ENCODE data around the gene NFATC4. TPM values are rescaled to one million over a fixed set of nuclear protein-coding genes. Genes with fewer than 3 reads are reported as not detected.

NFATC4 gene
- total RNA-seq, 1 experiment from 2014 or later: 7.6 TPM

- POLR2A ChIA-PET: interaction anchor here (1.0 kb wide), 1 partner anchor 96 kb away, joined by 6 read pairs; no protein-coding TSS in a partner anchor
- Histone ChIP-seq H3K9me2 (ENCODE audit: insufficient read depth) (no peaks in the 10 kb centered on the region), H3K27ac (ENCODE audit: low read depth, low read length) (no peak overlapping the region), H4K20me1 (ENCODE audit: insufficient read depth) (no peaks in the 10 kb centered on the region), H3K36me3 (ENCODE audit: control insufficient read depth in 1 of 2, insufficient read depth in 2 of 2, low read length in 2 of 2) (no peaks in the 10 kb centered on the region), H3K4me2 (ENCODE audit: low read length) (no peak overlapping the region), H3K27me3 (ENCODE audit: insufficient read depth, low read length) (no peaks in the 10 kb centered on the region), H3K4me1 (ENCODE audit: control insufficient read depth in 1 of 2, insufficient read depth in 2 of 2, low read length in 2 of 2) (peaks cover 4 to 12% of the 10 kb centered on the region in 2 experiments), H3K79me2 (ENCODE audit: insufficient read depth, low read length) (no peaks in the 10 kb centered on the region), H3K9ac (ENCODE audit: low read length) (no peak overlapping the region), H3K4me3 (replicated peaks in 1 of 2; ENCODE audit: low read depth in 1 of 2, low read length in 2 of 2) (no peak overlapping the region), H2AFZ (ENCODE audit: low read depth, low read length, poor library complexity, severe bottlenecking) (no peak overlapping the region), H3K9me3 (ENCODE audit: control insufficient read depth in 1 of 2, insufficient read depth in 1 of 2, low read depth in 1 of 2, low read length in 2 of 2) (no peaks in the 10 kb centered on the region)
- intact Hi-C loops (cut with micrococcal nuclease): no loop called here
- TF ChIP-seq EZH2 (IDR thresholded peaks at IDR 0.05): no peak
- no peak for TF ChIP-seq YY1 (IDR thresholded peaks at IDR 0.05; ENCODE audit: extremely low read depth, insufficient replicate concordance, low read depth, low read length)
- no peak for TF ChIP-seq JUND (IDR thresholded peaks at IDR 0.05)
- TF ChIP-seq SRF (IDR thresholded peaks at IDR 0.05; ENCODE audit: low read depth): no peak
- no peak for TF ChIP-seq ZBTB33 (IDR thresholded peaks at IDR 0.05; ENCODE audit: extremely low read depth, insufficient replicate concordance, low read length)
- TF ChIP-seq CEBPB (IDR thresholded peaks at IDR 0.05; ENCODE audit: low read depth): no peak
- no peak for TF ChIP-seq TCF7L2 (IDR thresholded peaks at IDR 0.05; ENCODE audit: borderline replicate concordance, extremely low read depth, insufficient read depth, insufficient read length)
- RAD21 ChIA-PET (ENCODE audit: low non-redundant PET in 1 of 2, low total read pairs in 2 of 2, uncharacterized antibody in 2 of 2, unreplicated experiment in 2 of 2): no interaction called here
- CTCF ChIA-PET: interaction anchor here (1.1 to 6.3 kb wide), 2 partner anchors 95 to 106 kb away, joined by 3 to 162 read pairs; partner anchors contain the start of genes CBLN3 and KHNYN
- no TSS peak for BruUV-seq (replicated peaks)
- DNase-seq (ENCODE audit: low read depth, low spot score): no peak
- no peak for ATAC-seq
Observed at GRCh38 chr14:24335461-24336171, 32.4 kb upstream of the NFATC4 start.
